Small intestine (tissue), 7 donors: ENCODE results near the gene TMEM11. TPM values are rescaled to one million over a fixed set of nuclear protein-coding genes. Genes with fewer than 3 reads are reported as not detected.
"Not testable (repeated sequence)": the region's sequence is repeated elsewhere in the genome, so short reads cannot be mapped to it uniquely, and the experiment has no call there.

Source experiments
- DNase-seq, 2 donors: peaks; one replicate each; pipeline versions ENCODE4 v3.0.0 to v3.0.0-alpha.2; 2013
- FAIRE-seq: peaks from 2 replicates; lab custom pipeline; 2012; peaks lifted over from hg19 to GRCh38; lab: Jason Lieb, UNC
- H3K27ac ChIP-seq, 3 donors: one replicate each; pipeline ENCODE4 v1.5.1; 2013; ENCODE audit warnings: low read length in 2 of 3, mild to moderate bottlenecking in 2 of 3, control low read depth in 1 of 3, inconsistent platforms in 1 of 3, low read depth in 1 of 3, moderate library complexity in 1 of 3
- H3K27me3 ChIP-seq, 3 donors: one replicate each; pipeline ENCODE4 v1.6.1; 2013; ENCODE audit warnings: low read length in 3 of 3, inconsistent platforms in 1 of 3; ENCODE audit not compliant: control insufficient read depth in 3 of 3, insufficient read depth in 3 of 3
- H3K36me3 ChIP-seq, 3 donors: one replicate each; pipeline ENCODE4 v1.6.1; 2013; ENCODE audit warnings: low read length in 3 of 3, inconsistent platforms in 1 of 3, low read depth in 1 of 3, mild to moderate bottlenecking in 1 of 3, moderate library complexity in 1 of 3; ENCODE audit not compliant: control insufficient read depth in 3 of 3, insufficient read depth in 2 of 3
- H3K4me1 ChIP-seq, 3 donors: one replicate each; pipeline ENCODE4 v1.6.1; 2013; ENCODE audit warnings: low read length in 2 of 3, inconsistent platforms in 1 of 3, low read depth in 1 of 3, mild to moderate bottlenecking in 1 of 3, moderate library complexity in 1 of 3; ENCODE audit not compliant: control insufficient read depth in 3 of 3, insufficient read depth in 2 of 3
- H3K4me3 ChIP-seq, 3 donors: one replicate each; pipeline ENCODE4 v1.5.1; 2013; ENCODE audit warnings: low read length in 3 of 3, control low read depth in 1 of 3, inconsistent platforms in 1 of 3, low read depth in 1 of 3, mild to moderate bottlenecking in 1 of 3, moderate library complexity in 1 of 3
- H3K9me3 ChIP-seq, 2 donors: one replicate each; pipeline ENCODE4 v1.6.1; 2013; ENCODE audit warnings: low read depth in 1 of 2, low read length in 1 of 2; ENCODE audit not compliant: control insufficient read depth in 2 of 2, insufficient read depth in 1 of 2
- WGBS, 3 donors: extraction: QIAGEN DNeasy Blood & Tissue Kit; methylation state at CpG; one replicate each; pipeline ENCODE4 v1.1.7; 2013; 5-methylcytosine and 5-hydroxymethylcytosine counted together
- polyA plus RNA-seq, 4 donors: library from polyadenylated mRNA; stranded (reverse) in 3 of 4; unstranded in 1 of 4; fragments of 200-250 nt in 3 of 4; fragments of 120-200 nt in 1 of 4; gene quantifications; one replicate each; pipeline versions ENCODE4 v1.2.1 to v1.2.3, GENCODE V29; 2013
- donor health status: healthy with polysubstance abuse.
- donor health status: control.
- donor health status: control.
- donor health status: Bipolar disorder and iron deficiency.
- donor health status: healthy.

TMEM11 gene
- polyA plus RNA-seq, 4 donors, result 21.5 to 38.7 (median 26.9) TPM

DNA sequence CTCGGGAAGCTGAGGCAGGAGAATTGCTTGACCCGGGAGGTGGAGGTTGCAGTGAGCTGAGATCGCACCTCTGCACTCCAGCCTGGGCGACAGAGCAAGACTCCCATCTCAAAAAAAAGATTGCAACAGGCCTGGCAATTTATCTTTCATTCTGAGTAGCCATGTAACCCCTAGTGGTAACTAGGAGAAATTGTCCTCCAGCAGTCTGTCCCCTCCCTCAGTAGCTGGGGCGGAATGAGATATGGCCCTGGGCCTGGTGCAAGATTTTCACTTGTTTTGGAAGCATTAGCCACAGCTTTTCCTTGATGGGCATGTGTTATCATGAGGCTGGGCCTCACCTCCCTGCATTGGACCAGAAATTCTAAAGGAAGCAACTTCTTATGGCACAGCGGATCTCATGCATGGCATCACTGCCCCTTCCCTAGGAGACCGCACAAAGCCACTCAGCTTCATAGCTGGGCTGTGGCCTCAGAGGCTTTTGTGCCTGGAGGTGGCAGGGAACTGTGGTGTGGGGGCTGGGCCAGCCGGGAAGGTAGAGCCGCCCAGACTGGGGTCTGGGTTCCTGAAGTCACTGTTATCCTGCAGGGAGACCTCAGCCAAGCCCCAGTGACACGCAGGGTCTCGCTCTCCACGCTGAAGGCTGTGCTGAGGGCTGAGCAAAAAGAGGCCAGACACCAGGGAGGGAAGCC is 25.9 kb upstream of the TMEM11 start:
- FAIRE-seq (no peak), DNase-seq (peak in 1 of 2 donors; percentile 9)
- Histone ChIP-seq H3K9me3 (no peaks in the 10 kb centered on the region), H3K4me3 (no peak overlapping the region), H3K36me3 (peaks cover 0 to 9% (median 3%) of the 10 kb centered on the region in 3 donors), H3K27ac (no peak overlapping the region), H3K27me3 (no peaks in the 10 kb centered on the region), H3K4me1 (no peaks in the 10 kb centered on the region)
- WGBS, 3 donors, result 71 to 79% (median 74%) methylated on average over 12 of the region's 12 CpGs

DNA sequence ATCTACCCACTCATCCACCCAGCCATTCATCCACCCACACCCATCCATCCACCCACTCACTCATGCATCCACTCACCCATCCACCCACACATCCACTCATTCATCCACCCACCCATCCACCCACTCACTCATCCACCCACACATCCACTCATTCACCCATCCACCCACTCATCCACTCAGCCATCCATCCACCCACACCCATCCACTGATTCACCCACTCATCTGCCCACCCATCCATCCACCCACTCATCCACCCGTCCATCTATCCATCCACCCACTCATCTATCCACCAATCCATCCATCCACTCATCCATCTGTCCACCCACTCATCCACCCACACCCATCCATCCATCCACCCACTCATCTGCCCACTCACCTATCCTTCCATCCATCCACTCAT is 22.0 kb upstream of the TMEM11 start:
- FAIRE-seq, result no peak
- no peak for DNase-seq
- 57 to 79% (median 66%) methylated on average over 1 of the region's 1 CpG for WGBS, 3 donors
- Histone ChIP-seq H3K27ac (no peak overlapping the region), H3K9me3 (peaks cover 0 to 4% of the 10 kb centered on the region in 2 donors), H3K4me1 (no peaks in the 10 kb centered on the region), H3K27me3 (no peaks in the 10 kb centered on the region), H3K4me3 (no peak overlapping the region), H3K36me3 (no peaks in the 10 kb centered on the region)

GRCh38 chr17:21233581-21234347 is 19.8 kb upstream of the TMEM11 start:
- Histone ChIP-seq H3K4me3 (no peak overlapping the region), H3K27me3 (no peaks in the 10 kb centered on the region), H3K4me1 (no peaks in the 10 kb centered on the region), H3K36me3 (no peaks in the 10 kb centered on the region), H3K27ac (no peak overlapping the region), H3K9me3 (peaks cover 0 to 4% of the 10 kb centered on the region in 2 donors)
- DNase-seq, result no peak
- no peak for FAIRE-seq
- WGBS, 3 donors, result 65 to 71% (median 66%) methylated on average over 7 of the region's 7 CpGs

GRCh38 chr17:21232033-21232749 is 18.2 kb upstream of the TMEM11 start:
- Histone ChIP-seq H3K27me3 (no peaks in the 10 kb centered on the region), H3K27ac (no peak overlapping the region), H3K4me3 (no peak overlapping the region), H3K4me1 (no peaks in the 10 kb centered on the region), H3K36me3 (no peaks in the 10 kb centered on the region), H3K9me3 (peaks cover 0 to 4% of the 10 kb centered on the region in 2 donors)
- WGBS, 3 donors, result 85 to 95% (median 88%) methylated on average over 4 of the region's 4 CpGs
- no peak for DNase-seq
- no peak for FAIRE-seq

DNA sequence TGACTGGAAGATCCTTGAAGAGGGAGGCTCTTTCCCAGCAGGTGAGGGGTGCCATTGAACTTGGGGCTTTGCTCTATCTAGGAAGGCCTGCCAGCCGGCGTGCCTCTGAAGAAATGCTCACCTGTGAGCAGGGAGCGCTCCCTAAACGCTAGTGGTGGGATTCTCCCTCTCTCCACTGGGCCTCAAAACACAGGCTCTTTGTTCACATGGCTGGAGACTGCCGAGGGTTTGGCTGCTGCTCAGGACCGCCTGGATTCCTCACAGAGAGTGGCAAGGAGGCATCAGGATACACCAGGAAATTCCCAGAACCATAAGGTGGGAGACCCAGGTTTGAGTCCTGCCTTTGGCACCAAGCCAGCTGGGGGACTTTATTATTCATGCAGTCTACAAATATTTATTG is 17.6 kb upstream of the TMEM11 start:
- H3K36me3 ChIP-seq, result no peaks in the 10 kb centered on the region
- peaks cover 0 to 4% of the 10 kb centered on the region in 2 donors for H3K9me3 ChIP-seq
- no peaks in the 10 kb centered on the region for H3K4me1 ChIP-seq
- WGBS, 3 donors, result 47 to 72% (median 71%) methylated on average over 6 of the region's 6 CpGs
- DNase-seq (no peak), FAIRE-seq (no peak)
- no peaks in the 10 kb centered on the region for H3K27me3 ChIP-seq
- H3K4me3 ChIP-seq, result no peak overlapping the region
- H3K27ac ChIP-seq, result no peak overlapping the region

DNA sequence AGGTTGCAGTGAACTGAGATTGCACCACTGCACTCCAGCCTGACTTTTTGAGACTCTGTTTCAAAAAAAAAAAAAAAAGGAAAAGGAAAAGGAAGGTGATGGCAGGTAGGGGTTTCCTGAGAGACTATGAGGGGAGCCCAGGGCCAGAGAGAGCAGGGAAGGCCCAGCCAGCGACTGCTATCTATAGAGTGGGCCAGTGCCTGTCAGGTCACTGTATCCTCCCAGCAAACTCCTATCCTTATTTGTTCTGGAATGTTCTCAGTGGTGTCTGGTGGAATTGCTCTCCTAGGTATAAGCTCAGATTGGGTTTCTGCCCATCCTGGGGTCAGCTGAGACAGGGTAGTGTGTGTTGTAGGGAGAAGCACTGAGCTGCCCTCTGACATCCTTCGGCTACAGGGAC is 14.9 kb upstream of the TMEM11 start:
- DNase-seq (no peak), FAIRE-seq (no peak)
- H3K9me3 ChIP-seq, result peaks cover 0 to 4% of the 10 kb centered on the region in 2 donors
- H3K4me3 ChIP-seq, result no peak overlapping the region
- no peak overlapping the region for H3K27ac ChIP-seq
- H3K36me3 ChIP-seq, result no peaks in the 10 kb centered on the region
- WGBS, 3 donors, result 85 to 88% (median 86%) methylated on average over 2 of the region's 2 CpGs
- no peaks in the 10 kb centered on the region for H3K4me1 ChIP-seq
- no peaks in the 10 kb centered on the region for H3K27me3 ChIP-seq

GRCh38 chr17:21228111-21228510 is 14.2 kb upstream of the TMEM11 start:
- Histone ChIP-seq H3K27ac (no peak overlapping the region), H3K36me3 (no peaks in the 10 kb centered on the region), H3K27me3 (no peaks in the 10 kb centered on the region), H3K4me3 (no peak overlapping the region), H3K4me1 (no peaks in the 10 kb centered on the region), H3K9me3 (peaks cover 0 to 4% of the 10 kb centered on the region in 2 donors)
- FAIRE-seq (no peak), DNase-seq (no peak)
- WGBS, 3 donors, result 73 to 84% (median 84%) methylated on average over 4 of the region's 4 CpGs

- not testable (repeated sequence) for H3K4me3 ChIP-seq, FAIRE-seq
- 83 to 91% (median 85%) methylated on average over 11 of the region's 11 CpGs for WGBS, 3 donors
Observed at GRCh38 chr17:21227277-21227676, 13.3 kb upstream of the TMEM11 start.

More at GRCh38 chr17:21227277-21227676, 13.3 kb upstream of the TMEM11 start:
- H3K27ac ChIP-seq, H3K27me3 ChIP-seq, H3K4me1 ChIP-seq, H3K36me3 ChIP-seq, H3K9me3 ChIP-seq, DNase-seq: not testable (repeated sequence)
